ENCODE results near the gene SERTAD3.
"Not testable (repeated sequence)": the region's sequence is repeated elsewhere in the genome, so short reads cannot be mapped to it uniquely, and the experiment has no call there.

Gene SERTAD3

GRCh38 chr19:40444000-40444824, at the start of gene SERTAD3:
TSS of gene SERTAD3 (minus strand) at chr19:40444335. CDS start at chr19:40442080, 2,255 bp downstream.
- DNase-seq (ENCODE audit: low read depth in 2 of 2), result peak; percentile 93 to 97

- DNase-seq (ENCODE audit: low read depth in 2 of 2), result no peak
Measured at GRCh38 chr19:40493778-40494177, 49.6 kb upstream of the SERTAD3 start.

GRCh38 chr19:40492274-40492673, 48.1 kb upstream of the SERTAD3 start:
- no peak for DNase-seq (ENCODE audit: low read depth in 2 of 2)

GRCh38 chr19:40489882-40490230, 45.7 kb upstream of the SERTAD3 start:
- DNase-seq (ENCODE audit: low read depth in 2 of 2), result no peak

- DNase-seq (ENCODE audit: low read depth in 2 of 2), result no peak
Measured at GRCh38 chr19:40486017-40486416, 41.9 kb upstream of the SERTAD3 start.

GRCh38 chr19:40475878-40476644, 31.9 kb upstream of the SERTAD3 start:
- DNase-seq (ENCODE audit: low read depth in 2 of 2), result not testable (repeated sequence)

GRCh38 chr19:40474737-40475136, 30.6 kb upstream of the SERTAD3 start:
- no peak for DNase-seq (ENCODE audit: low read depth in 2 of 2)

GRCh38 chr19:40472516-40472915, 28.4 kb upstream of the SERTAD3 start:
- DNase-seq (ENCODE audit: low read depth in 2 of 2), result no peak

- no peak for DNase-seq (ENCODE audit: low read depth in 2 of 2)
Measured at GRCh38 chr19:40471111-40471510, 27.0 kb upstream of the SERTAD3 start.

- no peak for DNase-seq (ENCODE audit: low read depth in 2 of 2)
Measured at GRCh38 chr19:40469011-40469410, 24.9 kb upstream of the SERTAD3 start.

GRCh38 chr19:40466985-40467734, 23.0 kb upstream of the SERTAD3 start, which contains the start of gene SPTBN4:
TSS of gene SPTBN4 (plus strand) at chr19:40467001. CDS start at chr19:40472622, 5,621 bp downstream.
- DNase-seq (ENCODE audit: low read depth in 2 of 2), result no peak

GRCh38 chr19:40466219-40466984, 22.3 kb upstream of the SERTAD3 start:
- peak; percentile 46 to 67 for DNase-seq (ENCODE audit: low read depth in 2 of 2)

GRCh38 chr19:40465557-40466218, 21.6 kb upstream of the SERTAD3 start, which contains the start of gene BLVRB:
TSS of gene BLVRB (minus strand) at chr19:40465745. CDS start at chr19:40465688, 57 bp downstream.
- peak; percentile 100 for DNase-seq (ENCODE audit: low read depth in 2 of 2)

GRCh38 chr19:40465025-40465556, 21.0 kb upstream of the SERTAD3 start:
- peak in 1 of 2 donors; percentile 7 for DNase-seq (ENCODE audit: low read depth in 2 of 2)

- peak; percentile 71 to 73 for DNase-seq (ENCODE audit: low read depth in 2 of 2)
Measured at GRCh38 chr19:40464059-40465024, 20.2 kb upstream of the SERTAD3 start.

- DNase-seq (ENCODE audit: low read depth in 2 of 2), result not testable (repeated sequence)
Measured at GRCh38 chr19:40463587-40464037, 19.5 kb upstream of the SERTAD3 start.

- no peak for DNase-seq (ENCODE audit: low read depth in 2 of 2)
Measured at GRCh38 chr19:40461669-40462221, 17.6 kb upstream of the SERTAD3 start.

- DNase-seq (ENCODE audit: low read depth in 2 of 2), result no peak
Measured at GRCh38 chr19:40460185-40460584, 16.1 kb upstream of the SERTAD3 start.

- no peak for DNase-seq (ENCODE audit: low read depth in 2 of 2)
Measured at GRCh38 chr19:40458597-40458974, 14.5 kb upstream of the SERTAD3 start.
